Measurements from ENCODE around the gene WDR90. TPM values are rescaled to one million over a fixed set of nuclear protein-coding genes. Genes with fewer than 3 reads are reported as not detected.
A peak's percentile ranks its signal among the peaks of the same experiment; 100 is the strongest.

Gene WDR90
- total and polyA plus RNA-seq, 2 of the 13 experiments (the other 11 are each of a cell fraction or from before 2014, with no cell fraction given): 14.9 to 28.9 TPM

- TF ChIP-seq ZBTB40 (IDR thresholded peaks at IDR 0.05) (no peak), ZBTB40 (CRISPR knock-in tag; IDR thresholded peaks at IDR 0.05) (peak; percentile 2; the same call in 1 of the 2 replicates), ATRX (CRISPR knock-in tag; IDR thresholded peaks at IDR 0.05; ENCODE audit: borderline replicate concordance) (no peak), HOXA9 (CRISPR knock-in tag; IDR thresholded peaks at IDR 0.05; ENCODE audit: borderline replicate concordance) (no peak; the same call in 1 of the 2 replicates), ZNF281 (CRISPR knock-in tag; IDR thresholded peaks at IDR 0.05; ENCODE audit: borderline replicate concordance) (peak; percentile 53; the same call in 1 of the 2 replicates), ZNF20 (CRISPR knock-in tag; IDR thresholded peaks at IDR 0.05) (no peak), BCL3 (CRISPR knock-in tag; IDR thresholded peaks at IDR 0.05) (no peak)
- TF ChIP-seq, protein P1, sequence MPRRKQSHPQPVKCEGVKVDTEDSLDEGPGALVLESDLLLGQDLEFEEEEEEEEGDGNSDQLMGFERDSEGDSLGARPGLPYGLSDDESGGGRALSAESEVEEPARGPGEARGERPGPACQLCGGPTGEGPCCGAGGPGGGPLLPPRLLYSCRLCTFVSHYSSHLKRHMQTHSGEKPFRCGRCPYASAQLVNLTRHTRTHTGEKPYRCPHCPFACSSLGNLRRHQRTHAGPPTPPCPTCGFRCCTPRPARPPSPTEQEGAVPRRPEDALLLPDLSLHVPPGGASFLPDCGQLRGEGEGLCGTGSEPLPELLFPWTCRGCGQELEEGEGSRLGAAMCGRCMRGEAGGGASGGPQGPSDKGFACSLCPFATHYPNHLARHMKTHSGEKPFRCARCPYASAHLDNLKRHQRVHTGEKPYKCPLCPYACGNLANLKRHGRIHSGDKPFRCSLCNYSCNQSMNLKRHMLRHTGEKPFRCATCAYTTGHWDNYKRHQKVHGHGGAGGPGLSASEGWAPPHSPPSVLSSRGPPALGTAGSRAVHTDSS (CRISPR knock-in tag; conservative IDR thresholded peaks at IDR 0.05): 0 out of 2 replicates have a peak, but pooled peaks have one; percentile 16
Measured at GRCh38 chr16:636206-637080, 12.7 kb upstream of the WDR90 start, which contains the start of gene METTL26 (continued).
